ENCODE measurements around the gene CCDC134.

DNA sequence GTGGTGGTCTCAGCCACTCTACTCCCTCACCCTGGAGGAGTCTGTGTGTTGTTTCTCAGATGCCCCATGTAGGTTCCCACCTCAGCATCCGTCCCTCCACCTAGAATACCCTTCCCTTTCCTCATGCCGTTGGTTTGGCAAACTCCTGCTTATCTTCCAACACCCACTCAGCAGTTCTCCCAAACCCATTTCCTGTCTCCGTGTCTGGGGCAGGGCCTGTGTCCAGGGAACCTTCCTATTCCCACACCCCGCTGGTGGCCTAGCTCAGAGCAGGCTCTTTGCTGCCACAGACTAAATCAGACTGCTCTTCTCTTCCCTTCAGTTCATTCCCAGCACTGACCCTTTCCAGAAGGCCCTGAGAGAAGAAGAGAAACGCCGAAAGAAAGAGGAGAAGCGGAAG, 24.9 kb downstream of the CCDC134 start:
- TF ChIP-seq, protein P1, sequence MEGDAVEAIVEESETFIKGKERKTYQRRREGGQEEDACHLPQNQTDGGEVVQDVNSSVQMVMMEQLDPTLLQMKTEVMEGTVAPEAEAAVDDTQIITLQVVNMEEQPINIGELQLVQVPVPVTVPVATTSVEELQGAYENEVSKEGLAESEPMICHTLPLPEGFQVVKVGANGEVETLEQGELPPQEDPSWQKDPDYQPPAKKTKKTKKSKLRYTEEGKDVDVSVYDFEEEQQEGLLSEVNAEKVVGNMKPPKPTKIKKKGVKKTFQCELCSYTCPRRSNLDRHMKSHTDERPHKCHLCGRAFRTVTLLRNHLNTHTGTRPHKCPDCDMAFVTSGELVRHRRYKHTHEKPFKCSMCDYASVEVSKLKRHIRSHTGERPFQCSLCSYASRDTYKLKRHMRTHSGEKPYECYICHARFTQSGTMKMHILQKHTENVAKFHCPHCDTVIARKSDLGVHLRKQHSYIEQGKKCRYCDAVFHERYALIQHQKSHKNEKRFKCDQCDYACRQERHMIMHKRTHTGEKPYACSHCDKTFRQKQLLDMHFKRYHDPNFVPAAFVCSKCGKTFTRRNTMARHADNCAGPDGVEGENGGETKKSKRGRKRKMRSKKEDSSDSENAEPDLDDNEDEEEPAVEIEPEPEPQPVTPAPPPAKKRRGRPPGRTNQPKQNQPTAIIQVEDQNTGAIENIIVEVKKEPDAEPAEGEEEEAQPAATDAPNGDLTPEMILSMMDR (conservative IDR thresholded peaks at IDR 0.05 in 1 of 2, IDR thresholded peaks at IDR 0.05 in 1 of 2; ENCODE audit: low read depth in 1 of 2, low read length in 2 of 2): no peak
- TF ChIP-seq EZH2 (IDR thresholded peaks at IDR 0.05; ENCODE audit: low read length, missing control alignments): no peak
